Skeletal muscle satellite cell (primary cell): ENCODE measurements around the gene THOC7.

Experiments used
- H3K27me3 ChIP-seq: 2 replicates; pipeline ENCODE4 v1.7.0; 2013; ENCODE audit warnings: low read length; ENCODE audit not compliant: control insufficient read depth, insufficient read depth
- H3K36me3 ChIP-seq: 2 replicates; pipeline ENCODE4 v1.7.0; 2013; ENCODE audit warnings: mild to moderate bottlenecking, control low read depth, low read length; ENCODE audit not compliant: insufficient read depth
- H3K4me1 ChIP-seq: 2 replicates; pipeline ENCODE4 v1.7.0; 2013; ENCODE audit warnings: low read length; ENCODE audit not compliant: control insufficient read depth, insufficient read depth
- H3K4me2 ChIP-seq: 2 replicates; pipeline ENCODE4 v1.7.0; 2013; ENCODE audit warnings: mild to moderate bottlenecking, low read length
- H3K4me3 ChIP-seq: 2 replicates; pipeline ENCODE4 v1.7.0; 2013; ENCODE audit warnings: low read length
- H3K9ac ChIP-seq: 2 replicates; pipeline ENCODE4 v1.7.0; 2013; ENCODE audit warnings: mild to moderate bottlenecking, low read depth, low read length, moderate library complexity
- H3K9me3 ChIP-seq: replicated peaks from 2 replicates; pipeline ENCODE4 v1.7.0; 2013; ENCODE audit warnings: mild to moderate bottlenecking, control low read depth, low read length

The THOC7 gene

GRCh38 chr3:63900459-63900858, 36.9 kb upstream of the THOC7 start:
- H3K36me3 ChIP-seq = peaks cover 15% of the 10 kb centered on the region
- H3K4me3 ChIP-seq = no peak overlapping the region
- no peaks in the 10 kb centered on the region for H3K9me3 ChIP-seq
- no peak overlapping the region for H3K4me2 ChIP-seq
- H3K9ac ChIP-seq = no peak overlapping the region
- H3K4me1 ChIP-seq = peaks cover 18% of the 10 kb centered on the region
- no peaks in the 10 kb centered on the region for H3K27me3 ChIP-seq

DNA sequence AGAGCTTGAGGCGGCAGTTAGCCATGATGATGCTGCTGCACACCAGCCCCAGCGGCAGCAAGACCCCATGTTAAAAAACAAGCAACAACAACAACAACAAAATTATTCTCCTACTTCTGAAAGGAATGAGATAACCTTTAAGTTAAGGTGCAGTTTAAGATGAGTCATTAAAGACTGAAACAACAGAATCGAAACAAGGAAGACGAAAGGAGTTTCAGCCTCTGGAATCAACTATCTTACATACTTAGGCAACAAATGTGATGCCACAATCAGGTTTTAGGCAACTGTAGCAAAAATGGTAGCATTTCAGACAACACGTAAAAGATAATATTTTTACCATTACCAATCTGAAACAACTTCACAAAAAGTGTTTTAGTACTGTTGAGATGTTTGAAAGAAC, 36.4 kb upstream of the THOC7 start:
- H3K4me1 ChIP-seq = peaks cover 18% of the 10 kb centered on the region
- H3K9ac ChIP-seq = no peak overlapping the region
- no peak overlapping the region for H3K4me3 ChIP-seq
- H3K36me3 ChIP-seq = peaks cover 15% of the 10 kb centered on the region
- H3K4me2 ChIP-seq = no peak overlapping the region
- no peaks in the 10 kb centered on the region for H3K9me3 ChIP-seq
- no peaks in the 10 kb centered on the region for H3K27me3 ChIP-seq

- H3K27me3 ChIP-seq = no peaks in the 10 kb centered on the region
- peaks cover 9% of the 10 kb centered on the region for H3K4me1 ChIP-seq
- H3K4me3 ChIP-seq = no peak overlapping the region
- no peak overlapping the region for H3K9ac ChIP-seq
- H3K36me3 ChIP-seq = peaks cover 18% of the 10 kb centered on the region
- H3K9me3 ChIP-seq = no peaks in the 10 kb centered on the region
- H3K4me2 ChIP-seq = no peak overlapping the region
Observed at GRCh38 chr3:63896332-63897030, 32.9 kb upstream of the THOC7 start.

GRCh38 chr3:63895422-63896189, 32.0 kb upstream of the THOC7 start:
- peaks cover 9% of the 10 kb centered on the region for H3K4me1 ChIP-seq
- no peak overlapping the region for H3K4me3 ChIP-seq
- H3K4me2 ChIP-seq = no peak overlapping the region
- no peak overlapping the region for H3K9ac ChIP-seq
- H3K36me3 ChIP-seq = peaks cover 16% of the 10 kb centered on the region
- H3K27me3 ChIP-seq = no peaks in the 10 kb centered on the region
- H3K9me3 ChIP-seq = no peaks in the 10 kb centered on the region

- Histone ChIP-seq H3K9me3 (no peaks in the 10 kb centered on the region), H3K4me1 (peaks cover 9% of the 10 kb centered on the region), H3K4me3 (no peak overlapping the region), H3K36me3 (peaks cover 4% of the 10 kb centered on the region), H3K27me3 (no peaks in the 10 kb centered on the region), H3K9ac (no peak overlapping the region), H3K4me2 (no peak overlapping the region)
Observed at GRCh38 chr3:63892773-63893352, 29.3 kb upstream of the THOC7 start.

GRCh38 chr3:63891518-63891917, 27.9 kb upstream of the THOC7 start:
- H3K9me3 ChIP-seq = no peaks in the 10 kb centered on the region
- H3K4me1 ChIP-seq = peaks cover 3% of the 10 kb centered on the region
- H3K36me3 ChIP-seq = peaks cover 4% of the 10 kb centered on the region
- H3K4me3 ChIP-seq = no peak overlapping the region
- H3K27me3 ChIP-seq = no peaks in the 10 kb centered on the region
- H3K4me2 ChIP-seq = no peak overlapping the region
- H3K9ac ChIP-seq = no peak overlapping the region

- Histone ChIP-seq H3K4me1 (no peaks in the 10 kb centered on the region), H3K9me3 (no peaks in the 10 kb centered on the region), H3K36me3 (peaks cover 4% of the 10 kb centered on the region), H3K9ac (no peak overlapping the region), H3K27me3 (no peaks in the 10 kb centered on the region), H3K4me3 (no peak overlapping the region), H3K4me2 (no peak overlapping the region)
Observed at GRCh38 chr3:63886858-63887257, 23.3 kb upstream of the THOC7 start.

- H3K9me3 ChIP-seq = no peaks in the 10 kb centered on the region
- no peaks in the 10 kb centered on the region for H3K36me3 ChIP-seq
- H3K9ac ChIP-seq = no peak overlapping the region
- no peak overlapping the region for H3K4me3 ChIP-seq
- peaks cover 11% of the 10 kb centered on the region for H3K4me1 ChIP-seq
- no peaks in the 10 kb centered on the region for H3K27me3 ChIP-seq
- no peak overlapping the region for H3K4me2 ChIP-seq
Observed at GRCh38 chr3:63880653-63881052, 17.0 kb upstream of the THOC7 start.

DNA sequence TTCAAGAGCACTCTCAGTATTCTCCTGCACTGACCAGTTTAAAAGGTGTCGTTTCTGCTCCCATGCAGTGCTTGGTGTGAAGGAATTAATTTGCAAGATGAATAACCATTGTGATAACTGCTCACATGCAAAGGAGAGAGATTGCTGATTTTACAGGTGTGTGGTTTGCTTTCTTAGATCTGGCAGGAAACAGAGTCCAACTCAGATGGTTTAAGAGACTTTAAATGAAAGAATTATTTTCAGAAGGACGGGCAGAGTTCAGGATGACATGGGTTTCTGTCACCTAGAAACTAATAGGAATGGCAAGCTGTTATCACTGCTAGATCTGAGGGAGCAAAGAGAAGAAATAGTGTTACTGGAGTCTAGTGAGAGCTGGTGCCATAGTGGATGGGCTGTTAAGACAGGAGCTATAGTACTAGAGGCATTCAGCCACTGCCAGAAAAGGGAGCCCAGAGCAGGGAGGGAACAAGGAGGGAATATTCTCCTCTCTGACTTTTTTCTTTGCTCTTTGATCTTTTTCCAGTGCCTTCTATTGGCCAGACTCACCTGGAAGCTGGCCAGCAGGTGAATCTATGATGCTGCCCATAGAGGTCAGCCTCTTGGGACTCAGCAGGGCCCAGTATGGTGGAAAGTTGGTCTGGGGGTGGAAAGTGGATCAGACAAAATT, 14.9 kb upstream of the THOC7 start:
- Histone ChIP-seq H3K9me3 (no peaks in the 10 kb centered on the region), H3K27me3 (no peaks in the 10 kb centered on the region), H3K36me3 (no peaks in the 10 kb centered on the region), H3K4me2 (no peak overlapping the region), H3K4me1 (peaks cover 11% of the 10 kb centered on the region), H3K4me3 (no peak overlapping the region), H3K9ac (no peak overlapping the region)

DNA sequence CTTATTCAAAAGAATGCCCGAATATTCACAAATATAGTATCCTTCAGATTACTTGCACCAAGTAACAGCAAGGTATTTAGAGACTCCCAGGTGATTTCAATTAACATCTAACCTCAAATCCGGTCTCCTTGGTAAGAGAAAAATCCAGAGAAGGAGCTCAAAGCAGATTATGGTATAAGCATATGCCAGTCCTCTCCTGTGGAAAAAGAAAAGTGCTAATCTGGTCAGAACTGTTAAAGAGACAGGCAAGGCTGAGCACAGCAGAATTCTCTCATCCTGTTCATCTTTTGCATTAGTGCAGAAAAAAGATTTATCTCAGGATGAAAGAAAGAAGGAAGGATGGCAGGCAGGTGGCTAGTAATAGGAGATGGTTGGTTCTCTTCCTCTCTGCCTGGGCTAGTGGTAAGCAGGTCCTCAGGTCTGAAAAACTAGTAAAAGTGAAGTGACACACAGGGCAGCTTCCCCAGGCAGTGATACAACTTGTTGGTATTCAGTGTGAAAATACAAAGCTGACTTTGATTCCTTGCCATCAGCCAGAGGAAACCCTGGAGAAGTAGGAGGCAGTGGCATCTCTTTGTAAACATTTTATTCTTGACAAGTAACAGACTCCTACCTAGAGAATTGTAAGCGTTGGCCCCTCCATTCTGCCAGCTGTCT, 14.3 kb upstream of the THOC7 start:
- Histone ChIP-seq H3K9me3 (no peaks in the 10 kb centered on the region), H3K27me3 (no peaks in the 10 kb centered on the region), H3K4me1 (peaks cover 11% of the 10 kb centered on the region), H3K4me2 (no peak overlapping the region), H3K4me3 (no peak overlapping the region), H3K9ac (no peak overlapping the region), H3K36me3 (no peaks in the 10 kb centered on the region)

DNA sequence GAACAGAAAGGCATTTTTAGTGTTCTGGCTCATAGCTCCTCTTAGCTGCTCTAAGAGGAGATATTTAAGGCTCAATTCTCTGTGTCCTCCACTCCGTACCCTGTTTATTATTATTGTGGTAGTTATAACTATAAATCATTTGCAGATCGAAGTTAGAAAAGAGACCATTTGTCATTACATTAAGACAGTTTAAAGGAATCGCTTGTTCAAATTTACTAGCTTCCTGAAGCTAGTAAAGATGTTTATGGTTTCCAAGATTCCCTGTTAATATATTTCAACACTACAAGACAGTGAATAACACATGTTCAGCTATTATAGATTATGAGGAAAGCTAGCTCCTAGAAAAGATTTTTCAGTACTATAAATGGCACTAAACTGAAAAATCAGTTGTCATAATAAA, 12.7 kb upstream of the THOC7 start:
- Histone ChIP-seq H3K27me3 (no peaks in the 10 kb centered on the region), H3K4me2 (no peak overlapping the region), H3K36me3 (no peaks in the 10 kb centered on the region), H3K4me3 (no peak overlapping the region), H3K9ac (no peak overlapping the region), H3K4me1 (peaks cover 22% of the 10 kb centered on the region), H3K9me3 (no peaks in the 10 kb centered on the region)
